SK-N-SH (cell line): ENCODE results near the gene EPB41L4A. TPM values are rescaled to one million over a fixed set of nuclear protein-coding genes. Genes with fewer than 3 reads are reported as not detected.

Source experiments
- CTCF ChIA-PET: fragments of 300-600, 350-600 bp; formaldehyde crosslinking; extraction: SDS; loops from one replicate; lab custom pipeline; 2021; lab: Yijun Ruan, JAX
- POLR2A ChIA-PET: fragments of 350-600 bp; sonication (Branson Sonifier 250); formaldehyde crosslinking; extraction: SDS; loops from one replicate; lab custom pipeline; 2020; ENCODE audit warnings: antibody characterized with exemption, inconsistent platforms; lab: Yijun Ruan, JAX
- DNase-seq: peaks from one replicate; pipeline ENCODE4 v3.0.0; 2012
- H2AFZ ChIP-seq: fragments of 200-600 bp; sonication (generic); 2 replicates; pipeline ENCODE4 v1.8.1; 2016; ENCODE audit warnings: antibody characterized with exemption, mild to moderate bottlenecking, low read depth
- H3F3A ChIP-seq: fragments of 200-600 bp; sonication (generic); replicated peaks from 2 replicates; pipeline ENCODE3; 2016; ENCODE audit warnings: antibody characterized with exemption, mild to moderate bottlenecking; ENCODE audit not compliant: insufficient read depth
- H3K27ac ChIP-seq, 2 experiments: fragments of 200-500 bp in 1 of 2; fragments of 200-600 bp in 1 of 2; sonication (Bioruptor generic) in 1 of 2; sonication (generic), shearing (Covaris generic) in 1 of 2; 2 replicates each; pipeline versions ENCODE4 v1.5.1 to v1.6.1; 2014 to 2016; ENCODE audit warnings: low read depth in 2 of 2, inconsistent platforms in 1 of 2, low read length in 1 of 2, mild to moderate bottlenecking in 1 of 2, mixed read lengths in 1 of 2
- H3K27me3 ChIP-seq: fragments of 200-600 bp; sonication (generic), shearing (Covaris generic); 2 replicates; pipeline ENCODE4 v1.6.1; 2016; ENCODE audit warnings: mixed run types; ENCODE audit not compliant: insufficient read depth
- H3K36me3 ChIP-seq, 2 experiments: fragments of 200-500 bp in 1 of 2; fragments of 200-600 bp in 1 of 2; sonication (Bioruptor generic) in 1 of 2; sonication (generic) in 1 of 2; replicated peaks in 1 of 2; 2 replicates each; pipeline versions ENCODE3 to v1.5.1; 2014 to 2016; ENCODE audit warnings: low read length in 1 of 2, mild to moderate bottlenecking in 1 of 2; ENCODE audit not compliant: insufficient read depth in 2 of 2, control insufficient read depth in 1 of 2
- H3K4me1 ChIP-seq, 2 experiments: fragments of 200-500 bp in 1 of 2; fragments of 200-600 bp in 1 of 2; sonication (Bioruptor generic) in 1 of 2; sonication (generic), shearing (Covaris generic) in 1 of 2; 2 replicates each; pipeline versions ENCODE4 v1.5.1 to v1.6.1; 2014 to 2016; ENCODE audit warnings: low read depth in 1 of 2, low read length in 1 of 2, mixed run types in 1 of 2; ENCODE audit not compliant: insufficient read depth in 2 of 2, control insufficient read depth in 1 of 2
- H3K4me2 ChIP-seq: fragments of 200-600 bp; sonication (generic), shearing (Covaris generic); 2 replicates; pipeline ENCODE4 v1.6.1; 2017; ENCODE audit warnings: mixed run types
- H3K4me3 ChIP-seq, 2 experiments: fragments of 200-500 bp in 1 of 2; fragments of 200-600 bp in 1 of 2; sonication (Bioruptor generic) in 1 of 2; sonication (generic), shearing (Covaris generic) in 1 of 2; 2 replicates each; pipeline versions ENCODE4 v1.5.1 to v1.8.1; 2014 to 2016; ENCODE audit warnings: low read depth in 2 of 2, inconsistent platforms in 1 of 2, low read length in 1 of 2, mild to moderate bottlenecking in 1 of 2, mixed read lengths in 1 of 2, moderate library complexity in 1 of 2
- H3K79me2 ChIP-seq: fragments of 200-600 bp; sonication (generic); 2 replicates; pipeline ENCODE4 v1.8.1; 2017; ENCODE audit warnings: mild to moderate bottlenecking; ENCODE audit not compliant: insufficient read depth
- H3K9ac ChIP-seq: fragments of 200-600 bp; sonication (generic); 2 replicates; pipeline ENCODE4 v1.6.1; 2017; ENCODE audit warnings: mixed run types
- H3K9me2 ChIP-seq: fragments of 200-600 bp; sonication (generic); 2 replicates; pipeline ENCODE4 v1.6.1; 2017; ENCODE audit warnings: mixed run types
- H3K9me3 ChIP-seq: fragments of 200-600 bp; sonication (generic); 2 replicates; pipeline ENCODE4 v1.6.1; 2017; ENCODE audit warnings: mixed run types, mild to moderate bottlenecking, moderate library complexity
- H4K20me1 ChIP-seq: fragments of 200-600 bp; sonication (generic); 2 replicates; pipeline ENCODE4 v1.6.1; 2017; ENCODE audit warnings: mild to moderate bottlenecking, mixed run types; ENCODE audit not compliant: insufficient read depth
- EZH2phosphoT487 ChIP-seq: fragments of 200-600 bp; sonication (generic); IDR thresholded peaks from 2 replicates; pipeline ENCODE4 v1.6.1; 2017; ENCODE audit warnings: low read depth, mixed run types, mild to moderate bottlenecking, antibody characterized with exemption, moderate library complexity, borderline replicate concordance
- FOXM1 ChIP-seq: IDR thresholded peaks from 2 replicates; pipeline ENCODE4 v1.4.0; 2012; ENCODE audit warnings: low read depth, mild to moderate bottlenecking
- JUND ChIP-seq: IDR thresholded peaks from 2 replicates; pipeline ENCODE4 v1.4.0; 2012
- MEF2A ChIP-seq: IDR thresholded peaks from 2 replicates; pipeline ENCODE4 v1.4.0; 2012; ENCODE audit warnings: low read depth, borderline replicate concordance
- MXI1 ChIP-seq: IDR thresholded peaks from 2 replicates; pipeline ENCODE4 v1.6.1; 2012; ENCODE audit warnings: mild to moderate bottlenecking, low read depth, low read length, improper control_type of control experiment
- NFIC ChIP-seq: IDR thresholded peaks from 2 replicates; pipeline ENCODE4 v1.4.0; 2012; ENCODE audit warnings: borderline replicate concordance
- NRF1 ChIP-seq: IDR thresholded peaks from 2 replicates; pipeline ENCODE4 v1.6.1; 2012; ENCODE audit warnings: low read depth, mild to moderate bottlenecking, low read length
- POLR2AphosphoS5 ChIP-seq: IDR thresholded peaks from 2 replicates; pipeline ENCODE4 v1.6.1; 2012; ENCODE audit warnings: low read depth, low read length
- RAD21 ChIP-seq: IDR thresholded peaks from 2 replicates; pipeline ENCODE4 v1.6.1; 2012; ENCODE audit warnings: mild to moderate bottlenecking, low read length
- SMC3 ChIP-seq: IDR thresholded peaks from 2 replicates; pipeline ENCODE4 v1.6.1; 2012; ENCODE audit warnings: low read depth, low read length, improper control_type of control experiment
- TAF1 ChIP-seq: IDR thresholded peaks from 2 replicates; pipeline ENCODE4 v1.6.1; 2012; ENCODE audit warnings: low read depth, mild to moderate bottlenecking, low read length, moderate library complexity, borderline replicate concordance
- TCF12 ChIP-seq: IDR thresholded peaks from 2 replicates; pipeline ENCODE4 v1.4.0; 2012
- TEAD4 ChIP-seq: IDR thresholded peaks from 2 replicates; pipeline ENCODE4 v1.4.0; 2012; ENCODE audit warnings: mild to moderate bottlenecking, borderline replicate concordance; ENCODE audit not compliant: insufficient read depth
- WGBS: methylation state at CpG from one replicate; pipeline ENCODE4 v1.1.6; 2017; ENCODE audit warnings: low lambda C conversion rate; 5-methylcytosine and 5-hydroxymethylcytosine counted together
- polyA plus RNA-seq, 3 experiments: library from polyadenylated mRNA; depleted of rRNA; stranded (reverse); fragments of >200 nt; gene quantifications; 2 replicates each; pipeline ENCODE4 v1.2.3, GENCODE V29; 2012
- TF ChIP-seq, protein P1 (sequence below): IDR thresholded peaks from 2 replicates; pipeline ENCODE4 v1.4.0; 2012; ENCODE audit warnings: low read depth
- TF ChIP-seq, protein P2 (sequence below): IDR thresholded peaks from 2 replicates; pipeline ENCODE4 v1.4.0; 2012; ENCODE audit warnings: low read depth, borderline replicate concordance
- TF ChIP-seq, protein P3 (sequence below): fragments of 150-350 bp; IDR thresholded peaks from 2 replicates; pipeline ENCODE4 v1.6.1; 2016; ENCODE audit warnings: mild to moderate bottlenecking, low read depth, low read length
- TF ChIP-seq, protein P4 (sequence below): fragments of 150-350 bp; IDR thresholded peaks from 2 replicates; pipeline ENCODE4 v1.6.1; 2017; ENCODE audit warnings: antibody characterized with exemption, low read length, low read depth, borderline replicate concordance

EPB41L4A gene
- polyA plus RNA-seq, 1 of the 3 experiments (the other 2 are of a cell fraction), result 0.07 TPM

DNA sequence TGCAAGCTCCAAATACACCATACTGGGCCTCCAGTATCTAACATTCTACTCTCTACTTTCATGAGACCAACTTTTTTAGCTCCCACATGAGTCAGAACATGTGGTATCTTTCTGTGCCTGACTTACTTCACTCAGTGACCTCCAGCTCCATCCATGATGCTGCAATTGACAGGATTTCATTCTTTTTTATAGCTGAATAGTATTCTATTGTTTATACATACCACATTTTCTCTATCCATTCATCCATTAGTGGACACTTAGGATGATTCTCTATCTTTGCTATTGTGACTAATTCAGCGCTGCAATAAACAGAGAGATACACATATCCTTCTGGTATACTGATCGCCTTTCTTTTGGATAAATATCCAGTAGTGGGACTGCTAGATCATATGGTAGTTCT is 68.5 kb downstream of the EPB41L4A start:
- Histone ChIP-seq H3K4me3 (no peak overlapping the region), H3K9ac (no peak overlapping the region), H3K4me1 (no peaks in the 10 kb centered on the region), H3K27me3 (no peaks in the 10 kb centered on the region), H3F3A (no peaks in the 10 kb centered on the region), H3K9me2 (no peaks in the 10 kb centered on the region), H3K36me3 (no peaks in the 10 kb centered on the region), H4K20me1 (no peaks in the 10 kb centered on the region), H3K4me2 (no peak overlapping the region), H3K79me2 (no peaks in the 10 kb centered on the region), H3K9me3 (no peaks in the 10 kb centered on the region), H3K27ac (no peak overlapping the region), H2AFZ (no peak overlapping the region)
- no peak for DNase-seq
- ChIA-PET POLR2A (no interaction called here), CTCF (interaction anchor here (1.1 kb wide), 1 partner anchor 70 kb away, joined by 3 read pairs; no protein-coding TSS in a partner anchor)
- 64% methylated on average over 2 of the region's 2 CpGs for WGBS
- no peak for TF ChIP-seq SMC3

DNA sequence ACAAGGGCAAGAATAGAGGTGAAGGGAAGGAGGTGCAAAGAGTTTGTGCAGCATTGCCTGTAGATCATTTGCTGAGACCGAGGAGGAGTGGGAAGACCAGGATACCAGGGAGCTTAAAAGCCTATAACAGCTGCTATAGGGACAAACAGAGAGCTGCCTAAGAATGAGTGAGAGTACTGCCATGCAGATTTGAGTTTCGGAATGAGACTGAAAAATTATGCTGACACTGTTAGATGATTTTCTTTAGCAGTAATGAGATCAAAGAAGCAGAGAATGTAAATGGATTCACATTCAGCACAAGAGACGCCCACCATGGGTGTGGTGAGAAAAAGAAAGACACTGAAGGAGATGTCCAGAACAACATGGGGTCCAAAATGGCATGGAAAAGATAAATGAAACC is 69.7 kb downstream of the EPB41L4A start:
- Histone ChIP-seq H3K4me2 (no peak overlapping the region), H3K27me3 (no peaks in the 10 kb centered on the region), H3K27ac (no peak overlapping the region), H3K79me2 (no peaks in the 10 kb centered on the region), H3K4me3 (no peak overlapping the region), H3K9ac (no peak overlapping the region), H3K9me2 (no peaks in the 10 kb centered on the region), H3K36me3 (no peaks in the 10 kb centered on the region), H2AFZ (no peak overlapping the region), H3K9me3 (no peaks in the 10 kb centered on the region), H4K20me1 (no peaks in the 10 kb centered on the region), H3F3A (no peaks in the 10 kb centered on the region), H3K4me1 (no peaks in the 10 kb centered on the region)
- CTCF ChIA-PET, result no interaction called here
- POLR2A ChIA-PET, result no interaction called here
- TF ChIP-seq FOXM1 (no peak), EZH2phosphoT487 (no peak), NRF1 (no peak), MXI1 (no peak), MEF2A (no peak), RAD21 (no peak), TAF1 (no peak), TCF12 (no peak), POLR2AphosphoS5 (no peak), TEAD4 (no peak), NFIC (no peak), JUND (no peak)
- TF ChIP-seq, protein P1, sequence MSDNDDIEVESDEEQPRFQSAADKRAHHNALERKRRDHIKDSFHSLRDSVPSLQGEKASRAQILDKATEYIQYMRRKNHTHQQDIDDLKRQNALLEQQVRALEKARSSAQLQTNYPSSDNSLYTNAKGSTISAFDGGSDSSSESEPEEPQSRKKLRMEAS, result no peak
- TF ChIP-seq, protein P2, sequence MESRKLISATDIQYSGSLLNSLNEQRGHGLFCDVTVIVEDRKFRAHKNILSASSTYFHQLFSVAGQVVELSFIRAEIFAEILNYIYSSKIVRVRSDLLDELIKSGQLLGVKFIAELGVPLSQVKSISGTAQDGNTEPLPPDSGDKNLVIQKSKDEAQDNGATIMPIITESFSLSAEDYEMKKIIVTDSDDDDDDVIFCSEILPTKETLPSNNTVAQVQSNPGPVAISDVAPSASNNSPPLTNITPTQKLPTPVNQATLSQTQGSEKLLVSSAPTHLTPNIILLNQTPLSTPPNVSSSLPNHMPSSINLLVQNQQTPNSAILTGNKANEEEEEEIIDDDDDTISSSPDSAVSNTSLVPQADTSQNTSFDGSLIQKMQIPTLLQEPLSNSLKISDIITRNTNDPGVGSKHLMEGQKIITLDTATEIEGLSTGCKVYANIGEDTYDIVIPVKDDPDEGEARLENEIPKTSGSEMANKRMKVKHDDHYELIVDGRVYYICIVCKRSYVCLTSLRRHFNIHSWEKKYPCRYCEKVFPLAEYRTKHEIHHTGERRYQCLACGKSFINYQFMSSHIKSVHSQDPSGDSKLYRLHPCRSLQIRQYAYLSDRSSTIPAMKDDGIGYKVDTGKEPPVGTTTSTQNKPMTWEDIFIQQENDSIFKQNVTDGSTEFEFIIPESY, result no peak
- TF ChIP-seq, protein P3, sequence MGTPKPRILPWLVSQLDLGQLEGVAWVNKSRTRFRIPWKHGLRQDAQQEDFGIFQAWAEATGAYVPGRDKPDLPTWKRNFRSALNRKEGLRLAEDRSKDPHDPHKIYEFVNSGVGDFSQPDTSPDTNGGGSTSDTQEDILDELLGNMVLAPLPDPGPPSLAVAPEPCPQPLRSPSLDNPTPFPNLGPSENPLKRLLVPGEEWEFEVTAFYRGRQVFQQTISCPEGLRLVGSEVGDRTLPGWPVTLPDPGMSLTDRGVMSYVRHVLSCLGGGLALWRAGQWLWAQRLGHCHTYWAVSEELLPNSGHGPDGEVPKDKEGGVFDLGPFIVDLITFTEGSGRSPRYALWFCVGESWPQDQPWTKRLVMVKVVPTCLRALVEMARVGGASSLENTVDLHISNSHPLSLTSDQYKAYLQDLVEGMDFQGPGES, result no peak
- TF ChIP-seq, protein P4, sequence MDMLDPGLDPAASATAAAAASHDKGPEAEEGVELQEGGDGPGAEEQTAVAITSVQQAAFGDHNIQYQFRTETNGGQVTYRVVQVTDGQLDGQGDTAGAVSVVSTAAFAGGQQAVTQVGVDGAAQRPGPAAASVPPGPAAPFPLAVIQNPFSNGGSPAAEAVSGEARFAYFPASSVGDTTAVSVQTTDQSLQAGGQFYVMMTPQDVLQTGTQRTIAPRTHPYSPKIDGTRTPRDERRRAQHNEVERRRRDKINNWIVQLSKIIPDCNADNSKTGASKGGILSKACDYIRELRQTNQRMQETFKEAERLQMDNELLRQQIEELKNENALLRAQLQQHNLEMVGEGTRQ, result no peak
- WGBS, result 30% methylated on average over 3 of the region's 3 CpGs
- DNase-seq, result no peak
